GM19324 (cell line): ENCODE measurements around the gene PLEKHG5.
"Not testable (repeated sequence)": the region's sequence is repeated elsewhere in the genome, so short reads cannot be mapped to it uniquely, and the experiment has no call there.

Experiments
- ATAC-seq: cut with Tn5 transposase; IDR thresholded peaks from one replicate; pipeline ENCODE4 v1.9.1; 2021; ENCODE audit warnings: mild to moderate bottlenecking, moderate library complexity; ENCODE audit not compliant: unreplicated experiment, low FRiP score

PLEKHG5 gene

DNA sequence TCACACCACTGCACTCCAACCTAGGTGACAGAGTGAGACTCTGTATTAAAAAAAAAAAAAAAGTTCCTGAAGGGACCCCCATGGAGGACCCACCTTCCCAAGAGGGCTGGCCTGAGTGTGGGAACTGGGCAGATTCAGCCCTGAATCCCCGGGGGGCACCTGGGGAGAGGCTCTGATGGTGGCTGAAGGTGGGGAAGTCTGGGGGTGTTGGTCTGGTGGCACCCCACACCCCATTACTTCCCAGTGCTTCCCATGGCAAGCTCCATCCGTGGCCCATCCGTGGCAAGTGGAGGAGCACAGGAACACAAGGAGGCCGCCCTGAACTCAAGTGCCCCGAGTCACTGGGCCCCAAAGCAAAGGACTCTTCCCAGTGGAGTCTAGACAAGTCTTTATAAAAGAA lies 24.7 kb downstream of the PLEKHG5 start:
- no peak for ATAC-seq

DNA sequence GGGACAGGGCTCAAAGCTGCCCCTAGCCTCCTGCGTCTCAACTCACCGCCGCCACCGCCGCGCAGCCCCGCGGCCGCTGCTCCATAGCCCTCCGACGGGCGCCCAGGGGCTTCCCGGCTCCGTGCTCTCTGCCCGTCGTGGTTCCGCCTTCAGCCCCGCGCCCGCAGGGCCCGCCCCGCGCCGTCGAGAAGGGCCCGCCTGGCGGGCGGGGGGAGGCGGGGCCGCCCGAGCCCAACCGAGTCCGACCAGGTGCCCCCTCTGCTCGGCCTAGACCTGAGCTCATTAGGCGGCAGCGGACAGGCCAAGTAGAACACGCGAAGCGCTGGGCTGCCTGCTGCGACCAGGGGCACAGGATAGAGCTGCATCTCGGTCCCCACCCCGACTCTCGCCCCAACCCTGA lies 25.4 kb downstream of the PLEKHG5 start, which contains the start of gene TNFRSF25:
Gene TNFRSF25, minus strand, starts transcription at position 151 of the 400 bp plus-strand sequence. Its CDS starts 66 bp downstream, at position 85.
- ATAC-seq = no peak

DNA sequence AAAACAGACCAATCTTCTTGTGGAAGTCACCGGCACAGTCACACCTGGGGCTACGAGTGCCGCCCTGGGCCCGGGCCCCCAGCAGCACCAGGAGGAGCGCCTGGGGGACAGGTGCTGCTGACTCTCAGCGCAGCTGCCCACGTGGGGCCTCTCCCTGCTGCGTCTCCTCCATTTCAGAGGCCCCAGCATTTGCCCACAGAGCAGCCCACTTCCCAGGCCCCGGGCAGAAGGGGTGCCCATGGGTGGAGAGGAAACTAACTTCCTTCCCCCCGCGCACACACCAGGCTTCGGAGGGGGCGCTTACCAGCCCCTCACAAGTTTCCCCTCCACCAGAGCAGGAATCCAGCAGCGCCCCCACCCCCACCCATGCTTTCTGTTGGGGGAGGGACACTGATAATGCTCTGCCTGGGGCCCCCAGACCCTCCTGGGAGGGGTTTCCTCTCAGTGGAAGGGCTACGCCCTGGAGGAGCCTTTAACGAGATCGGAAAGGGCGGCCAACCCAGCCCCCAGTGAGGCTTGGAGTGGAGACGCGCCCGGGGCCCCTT lies 25.9 kb downstream of the PLEKHG5 start:
- no peak for ATAC-seq

DNA sequence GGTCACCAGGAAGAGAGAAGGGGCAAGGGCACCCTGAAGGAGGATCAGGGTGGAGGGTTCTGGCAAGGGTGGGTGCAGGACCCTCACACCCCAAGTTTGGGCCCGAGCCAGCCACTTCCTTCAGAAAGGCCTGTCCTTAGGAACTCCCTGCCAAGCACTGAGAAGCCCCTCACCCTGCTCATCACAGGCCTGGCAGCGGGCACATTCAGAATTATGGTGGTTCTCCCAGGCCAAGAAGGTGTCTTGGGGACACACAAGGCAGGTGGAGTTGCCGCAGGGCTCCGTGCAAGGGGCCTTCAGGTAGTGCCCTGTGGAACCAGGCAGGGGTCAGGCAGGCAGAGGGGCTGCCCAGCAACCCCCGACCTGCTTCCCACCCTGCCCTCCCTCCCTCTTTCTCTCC lies 26.6 kb downstream of the PLEKHG5 start:
- no peak for ATAC-seq

DNA sequence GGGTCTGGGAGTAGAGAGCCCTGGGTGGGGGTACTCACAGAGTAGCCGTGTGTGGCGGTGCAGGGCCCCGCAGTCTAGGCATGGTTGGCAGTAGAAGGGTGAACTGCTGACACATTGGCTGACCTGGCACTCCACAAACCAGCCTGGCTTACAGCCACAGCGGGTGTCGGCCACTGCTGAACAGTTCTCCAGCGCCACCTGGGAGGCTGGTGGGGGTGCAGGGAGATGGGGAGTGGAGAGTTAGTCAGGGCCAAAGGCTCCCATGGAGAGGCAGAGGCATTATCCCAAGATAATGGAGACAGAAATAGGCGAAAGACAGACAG lies 27.0 kb downstream of the PLEKHG5 start:
- no peak for ATAC-seq

DNA sequence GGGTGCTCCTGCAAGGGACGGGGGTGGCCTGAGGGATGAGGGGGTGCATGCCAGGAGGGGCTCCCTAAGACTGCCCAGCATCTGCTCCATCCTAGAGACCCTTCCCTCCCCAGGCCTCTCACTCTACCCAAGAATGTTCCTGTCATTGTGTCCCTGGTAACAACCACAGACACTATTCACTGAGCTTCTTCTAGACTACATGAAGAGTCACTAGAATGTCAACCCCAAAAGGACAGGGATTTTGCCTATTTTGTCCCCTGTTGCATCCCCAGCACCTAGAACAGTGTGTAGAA lies 28.4 kb downstream of the PLEKHG5 start:
- no peak for ATAC-seq

DNA sequence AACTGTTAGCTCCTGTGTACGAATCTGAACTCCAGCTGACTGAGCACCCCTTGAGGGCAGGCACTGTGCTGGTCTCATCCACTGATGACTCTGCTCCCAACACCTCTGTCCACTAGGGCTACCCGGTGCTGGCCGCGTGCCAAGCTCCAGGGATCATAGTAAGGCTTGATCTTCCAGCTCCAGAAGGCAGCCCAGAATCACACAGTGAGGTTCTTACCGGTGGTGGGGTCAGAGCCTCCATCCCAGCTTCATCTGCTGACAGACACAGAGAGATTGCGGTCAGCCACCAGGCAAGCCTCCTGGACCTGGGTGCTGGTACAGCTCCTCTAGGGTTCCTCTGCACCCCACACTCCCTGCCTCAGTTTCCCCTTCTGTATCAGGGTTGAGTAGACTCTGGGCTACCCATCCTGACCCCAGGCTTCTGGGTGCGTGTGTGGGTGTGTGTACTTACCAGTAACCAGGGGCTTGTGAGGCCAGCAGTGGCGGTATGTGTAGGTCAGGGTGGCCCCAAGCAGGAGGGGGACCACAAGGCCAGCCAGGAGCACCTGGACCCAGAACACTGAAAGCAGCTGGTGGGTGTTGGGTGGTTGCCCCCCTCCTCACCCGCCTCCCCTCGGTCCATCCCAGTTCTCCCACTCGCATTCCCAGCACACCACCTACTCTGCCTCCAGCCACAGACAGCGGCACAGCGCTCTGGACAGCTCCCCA lies 28.9 kb downstream of the PLEKHG5 start:
- ATAC-seq = no peak

DNA sequence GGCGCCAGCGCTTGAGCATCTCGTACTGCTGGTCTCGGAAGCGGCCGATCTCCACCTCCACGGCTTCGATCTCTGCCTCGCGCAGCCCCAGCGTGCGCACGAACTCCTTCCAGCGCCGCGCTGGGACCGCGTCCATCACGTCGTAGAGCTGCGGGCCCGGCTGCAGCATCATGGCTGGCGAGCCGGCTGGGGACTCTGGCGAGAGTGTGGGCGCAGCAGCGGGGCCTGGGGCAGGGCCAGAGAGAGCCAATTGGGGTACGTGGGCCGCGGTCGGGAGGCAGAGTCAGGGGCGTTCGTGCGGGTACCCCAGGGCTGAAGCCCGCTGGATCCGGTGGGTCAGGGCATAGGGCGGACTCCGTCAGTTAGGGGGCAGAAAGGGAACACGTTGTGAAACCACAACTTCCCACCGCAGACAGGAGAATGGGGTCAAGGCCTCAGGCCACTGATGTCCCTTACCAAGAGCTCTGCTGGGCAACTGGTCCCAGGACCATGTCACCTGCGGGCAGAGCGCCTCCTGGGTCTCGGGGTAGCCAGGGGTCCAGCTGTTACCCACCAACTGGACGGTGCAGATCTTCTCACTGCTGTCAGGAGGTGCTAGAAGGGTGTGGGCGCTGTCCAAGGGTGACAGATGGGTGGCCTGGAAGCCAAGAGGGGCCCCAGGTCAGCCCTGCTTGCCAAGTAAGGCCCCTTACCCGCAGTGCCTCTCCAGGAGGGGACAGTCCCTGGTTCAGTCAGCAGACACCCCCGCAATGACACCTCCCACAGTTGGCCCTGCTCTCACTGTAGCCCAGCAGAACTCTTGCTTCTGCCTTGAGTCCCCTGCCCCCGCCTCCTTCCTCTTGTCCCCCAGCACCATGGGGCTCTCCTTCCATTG lies 29.7 kb downstream of the PLEKHG5 start:
- ATAC-seq = no peak

DNA sequence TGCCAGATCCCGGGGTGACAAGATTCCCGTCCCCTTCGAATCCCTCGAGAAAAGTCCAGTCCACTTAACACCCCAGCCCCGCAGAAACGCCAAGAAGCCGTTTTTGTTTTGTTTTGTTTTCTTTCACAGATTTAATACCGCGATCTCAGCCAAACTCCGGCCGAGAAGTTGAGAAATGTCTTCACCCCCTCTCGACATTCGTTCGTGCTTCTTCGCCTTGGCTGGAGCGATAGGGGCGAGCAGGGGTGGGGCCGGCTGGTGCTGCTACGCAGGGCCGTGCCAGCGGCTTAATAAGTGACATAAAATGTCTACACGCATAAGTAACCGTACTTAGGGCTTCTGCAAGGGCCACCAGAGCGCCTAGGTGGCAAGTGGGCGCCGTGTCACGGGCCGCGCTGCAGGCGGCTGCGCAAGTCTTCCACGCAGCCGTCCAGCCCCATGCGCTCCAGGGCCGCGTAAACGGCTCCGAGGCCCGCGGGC lies 30.4 kb downstream of the PLEKHG5 start:
- no peak for ATAC-seq

DNA sequence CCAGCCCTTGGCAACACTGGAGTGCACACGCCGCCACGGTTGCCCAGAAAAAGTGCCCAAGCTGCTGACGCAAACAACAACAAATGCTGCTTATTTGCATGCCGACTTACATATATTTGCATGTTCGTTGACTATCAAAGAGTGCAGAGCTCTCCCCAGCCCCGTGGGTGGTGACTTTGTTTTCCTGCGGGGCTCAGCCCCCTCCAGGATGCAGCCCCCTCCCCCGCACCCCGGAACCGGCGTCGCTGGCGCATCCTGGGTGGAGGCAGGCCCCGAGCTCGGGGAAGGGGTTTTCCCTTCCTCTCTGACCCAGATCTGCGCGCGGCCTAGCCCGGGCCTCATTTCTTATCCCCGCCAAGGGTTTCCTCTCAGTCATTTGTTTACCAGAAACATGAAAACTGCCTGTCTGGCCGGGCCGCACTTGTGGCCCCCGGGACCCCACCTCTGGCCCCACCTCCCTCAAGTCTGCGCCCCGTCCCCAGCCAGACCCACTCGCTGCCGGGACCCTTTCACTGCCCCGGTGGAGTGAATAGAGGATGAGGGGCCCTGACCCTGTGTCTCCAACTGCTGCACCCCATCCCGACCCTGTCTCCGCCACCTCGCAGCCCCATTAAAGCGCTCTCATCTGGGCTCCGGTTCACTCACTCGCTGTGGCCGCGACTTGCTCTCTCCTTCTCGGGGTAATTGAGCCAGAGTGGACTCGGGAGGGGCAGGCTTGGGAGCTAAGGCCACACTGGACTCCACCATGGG lies 31.0 kb downstream of the PLEKHG5 start:
- ATAC-seq = no peak

DNA sequence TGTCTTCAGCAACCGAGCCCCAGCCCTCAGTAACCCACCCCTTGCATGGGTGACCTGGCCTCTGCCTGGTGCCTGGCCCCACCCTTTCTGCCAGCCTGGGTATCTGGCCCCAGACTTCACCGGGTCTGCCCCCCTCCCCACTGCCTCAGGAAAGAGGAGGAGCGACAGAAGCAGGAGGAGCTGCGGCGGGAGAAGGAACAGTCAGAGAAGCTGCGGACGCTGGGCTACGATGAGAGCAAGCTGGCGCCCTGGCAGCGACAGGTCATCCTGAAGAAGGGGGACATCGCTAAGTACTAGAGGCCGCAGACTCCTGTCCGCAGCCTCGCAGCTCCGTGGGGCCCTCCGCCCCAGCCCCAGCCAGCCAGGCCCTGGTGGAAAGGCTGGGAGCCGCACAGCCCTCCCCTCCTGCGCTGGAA lies 31.6 kb downstream of the PLEKHG5 start:
- ATAC-seq = no peak

DNA sequence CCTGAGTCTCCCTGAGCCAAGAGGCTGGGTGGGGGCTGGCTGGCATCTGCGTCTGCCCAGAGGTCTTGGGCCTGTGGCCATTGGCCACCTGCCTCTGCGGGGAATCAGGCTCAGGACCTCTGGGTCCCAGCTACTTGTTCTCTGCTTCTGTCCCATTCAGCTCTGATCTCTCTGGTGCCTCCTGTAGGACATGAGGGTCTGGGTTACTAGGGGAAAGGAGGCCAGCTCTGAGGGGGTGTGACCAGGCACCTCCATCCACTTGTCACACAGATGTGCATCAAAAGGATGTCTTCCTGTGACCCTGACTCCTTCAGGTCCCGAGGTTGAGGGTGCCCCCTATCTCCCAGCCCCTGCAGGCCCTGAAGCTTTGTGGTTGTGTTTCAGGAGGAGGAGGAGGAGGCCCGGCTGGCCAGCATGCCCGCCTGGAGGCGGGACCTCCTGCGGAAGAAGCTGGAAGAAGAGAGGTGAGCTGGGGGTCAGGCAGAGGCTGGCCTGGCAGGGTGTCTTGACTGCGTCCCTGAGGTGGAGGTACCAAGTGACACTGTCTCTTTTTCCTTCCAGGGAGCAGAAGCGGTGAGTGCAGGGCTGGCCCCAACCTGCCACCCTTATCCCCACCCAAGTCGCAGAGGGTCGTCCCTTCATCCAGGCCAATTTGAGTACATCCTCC lies 34.5 kb downstream of the PLEKHG5 start:
- no peak for ATAC-seq

DNA sequence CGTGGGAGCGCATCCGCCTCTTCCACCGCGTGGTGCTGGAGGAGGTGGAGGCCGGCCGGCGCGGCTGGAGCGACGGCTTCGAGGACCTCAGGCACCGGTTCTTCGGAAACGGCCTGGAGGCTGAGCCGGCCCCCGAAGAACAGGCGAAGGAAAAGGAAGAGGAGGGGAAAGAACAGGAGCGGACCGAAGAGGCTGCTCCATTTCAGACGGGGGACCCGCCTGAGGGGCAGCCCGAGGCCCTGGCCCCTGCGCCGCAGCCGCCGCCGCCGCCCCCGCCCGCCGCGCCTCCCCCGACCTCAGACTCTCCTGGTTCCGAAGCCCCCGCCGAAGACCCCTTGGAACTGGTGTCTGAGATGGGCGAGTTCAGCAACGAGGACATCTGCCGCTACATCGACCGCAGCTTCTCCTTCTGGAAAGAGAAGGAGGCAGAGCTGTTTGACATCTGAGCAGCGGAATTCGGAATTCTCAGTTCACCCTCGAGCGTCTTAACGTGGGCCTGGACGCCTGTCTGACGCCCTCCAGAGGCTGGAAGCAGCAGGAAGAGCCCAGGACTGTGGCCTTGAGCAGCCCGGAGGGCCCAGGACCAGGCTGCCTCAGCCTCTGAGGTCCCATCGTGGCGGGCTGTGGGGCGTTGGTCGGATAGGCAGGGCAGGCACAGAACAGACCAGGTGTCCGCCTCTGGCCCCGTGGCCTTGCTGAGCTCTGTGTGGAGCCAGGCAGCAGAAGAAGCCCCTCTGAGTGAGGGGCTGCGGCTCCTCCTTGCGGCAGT lies 35.5 kb downstream of the PLEKHG5 start:
- not testable (repeated sequence) for ATAC-seq

DNA sequence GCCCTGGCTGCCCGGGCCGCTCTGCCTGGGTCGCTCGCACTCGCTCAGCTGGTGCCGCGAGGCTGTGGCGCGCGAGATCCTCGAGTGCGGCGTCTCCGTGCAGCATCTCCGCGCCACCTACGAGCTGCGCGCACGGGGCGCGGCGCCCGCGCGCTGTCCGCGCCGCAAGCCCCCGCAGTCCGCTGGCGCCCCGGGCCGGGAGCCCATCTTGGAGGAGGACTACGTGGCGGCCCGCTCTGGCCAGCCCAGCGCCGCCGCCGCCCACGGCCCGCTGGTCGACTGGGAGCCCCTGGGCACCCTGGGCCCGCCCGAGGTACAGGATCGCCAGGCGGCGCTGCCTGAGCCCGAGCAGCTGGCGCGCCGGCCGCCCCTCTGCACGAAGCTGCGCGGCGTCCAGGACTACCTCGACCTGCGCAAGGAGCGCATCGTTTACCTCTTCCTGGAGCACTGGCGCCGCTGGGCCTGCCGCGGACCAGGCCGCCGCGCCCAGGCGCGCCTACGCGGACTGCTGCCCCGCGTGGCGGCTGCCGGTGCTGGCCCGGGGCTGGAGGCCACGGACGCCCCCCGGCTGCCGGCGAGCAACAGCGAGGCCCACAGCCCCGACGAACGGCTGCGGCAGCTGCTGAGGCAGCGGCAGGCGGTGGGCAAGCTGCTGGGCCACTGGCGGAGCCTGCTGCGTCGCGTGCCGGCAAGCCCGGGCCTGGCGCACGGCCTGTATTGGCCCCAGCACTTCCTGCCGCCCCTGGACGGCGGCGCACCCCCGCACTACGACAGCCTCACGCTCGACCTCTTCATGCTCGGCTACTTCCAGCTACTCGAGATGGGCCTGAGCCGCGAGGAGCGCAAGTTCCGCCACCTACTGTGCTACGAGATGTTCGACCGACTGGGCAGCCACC lies 36.4 kb downstream of the PLEKHG5 start:
- ATAC-seq = no peak

DNA sequence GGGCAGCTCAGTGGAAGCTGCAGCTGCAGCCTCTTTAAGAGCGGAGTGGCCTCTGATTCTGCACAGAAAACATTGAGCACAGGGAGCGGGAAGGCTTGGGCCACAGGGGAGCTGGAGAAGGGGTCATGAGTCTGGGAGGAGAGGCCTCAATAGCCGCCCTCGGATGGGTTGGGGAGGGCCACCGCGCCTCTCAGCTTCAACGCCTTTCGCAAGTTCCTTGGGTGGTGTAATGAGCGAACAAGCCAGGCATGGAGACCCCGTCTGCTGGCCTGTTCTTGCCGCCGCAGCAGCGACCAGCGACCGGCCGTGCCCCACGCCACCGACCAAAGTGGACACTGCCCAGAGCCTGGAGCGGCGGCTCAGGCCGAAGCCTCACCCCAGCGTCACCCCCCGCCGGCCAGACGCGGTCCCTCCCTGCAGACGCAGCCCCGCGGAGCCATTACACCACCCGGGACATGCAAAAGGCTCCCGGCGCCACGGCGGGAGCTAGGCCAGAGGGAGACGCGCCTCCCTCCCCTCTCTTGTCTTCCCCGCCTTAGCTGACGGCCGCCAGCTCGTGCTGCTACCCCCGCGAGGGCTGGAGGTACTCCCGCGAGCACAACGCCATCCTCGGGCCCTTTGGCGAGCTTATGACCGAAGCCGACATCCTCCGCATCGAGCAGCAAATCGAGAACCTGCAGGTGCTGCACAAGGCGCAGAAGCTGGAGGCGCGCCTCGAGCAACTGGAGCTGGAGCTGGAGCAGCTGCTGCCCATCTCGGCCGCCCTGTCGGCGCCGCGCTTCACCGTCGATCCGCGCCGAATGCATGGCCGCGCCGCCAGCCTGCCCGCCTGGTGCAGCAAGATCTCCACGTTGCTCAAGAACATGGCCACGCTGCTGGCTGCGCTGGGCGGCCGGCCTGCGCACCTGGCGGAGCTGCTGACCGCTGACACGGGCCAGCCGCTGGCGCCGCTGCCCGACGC lies 37.3 kb downstream of the PLEKHG5 start:
- not testable (repeated sequence) for ATAC-seq

DNA sequence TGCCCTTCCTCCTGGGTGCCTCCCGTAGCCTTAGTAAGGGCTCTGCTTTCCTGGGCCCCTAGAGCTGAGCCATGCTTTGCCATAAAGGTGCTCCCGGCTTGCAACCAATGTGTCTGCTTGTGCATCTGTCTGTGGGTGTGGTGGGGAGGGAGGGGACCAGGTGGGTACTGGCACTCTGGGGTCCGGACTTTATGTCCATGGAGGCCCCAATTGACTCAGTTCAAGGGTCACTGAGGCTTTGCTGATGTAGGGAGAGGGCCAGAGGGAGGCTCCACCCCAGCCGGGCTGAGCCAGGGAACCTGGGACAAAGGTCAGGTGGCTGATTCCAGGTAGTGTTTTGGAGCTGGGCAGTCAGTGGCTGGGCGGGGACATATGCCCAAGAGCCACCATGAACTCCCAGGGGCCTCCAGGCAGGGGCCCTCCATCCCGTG lies 40.5 kb downstream of the PLEKHG5 start:
- no peak for ATAC-seq

DNA sequence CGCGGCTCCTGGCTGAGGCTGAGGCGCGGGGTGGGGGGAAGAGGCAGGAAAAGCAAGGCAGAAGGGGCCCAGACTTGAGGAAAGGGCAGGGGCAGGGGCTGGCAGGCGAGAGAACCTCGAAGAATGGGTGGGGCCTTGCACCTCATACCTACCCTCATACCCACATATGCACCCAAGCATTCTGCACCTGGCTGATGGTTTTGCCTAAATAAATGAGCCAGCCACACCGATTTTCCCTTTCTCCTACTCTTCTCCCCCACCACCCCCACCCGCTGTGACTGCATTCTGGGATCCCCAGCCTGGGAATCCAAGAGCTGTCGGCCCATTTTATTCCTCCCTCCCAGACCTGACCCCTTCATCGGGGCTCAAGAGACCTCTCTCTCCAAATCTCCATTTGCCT lies 41.0 kb downstream of the PLEKHG5 start:
- not testable (repeated sequence) for ATAC-seq
